Stimulated activated CD4-positive, alpha-beta T cell treated with anti-CD3 and anti-CD28 coated beads, Interleukin-1b, Interleukin-23, amount 100 ng/mL, for 1 hour (primary cell): ENCODE results near the gene GNB1L.

Source experiments
- DNase-seq, 2 donors: peaks; one replicate each; pipeline ENCODE4 v3.0.0-alpha.2; 2020; ENCODE audit warnings: low read depth in 2 of 2

Gene GNB1L

DNA sequence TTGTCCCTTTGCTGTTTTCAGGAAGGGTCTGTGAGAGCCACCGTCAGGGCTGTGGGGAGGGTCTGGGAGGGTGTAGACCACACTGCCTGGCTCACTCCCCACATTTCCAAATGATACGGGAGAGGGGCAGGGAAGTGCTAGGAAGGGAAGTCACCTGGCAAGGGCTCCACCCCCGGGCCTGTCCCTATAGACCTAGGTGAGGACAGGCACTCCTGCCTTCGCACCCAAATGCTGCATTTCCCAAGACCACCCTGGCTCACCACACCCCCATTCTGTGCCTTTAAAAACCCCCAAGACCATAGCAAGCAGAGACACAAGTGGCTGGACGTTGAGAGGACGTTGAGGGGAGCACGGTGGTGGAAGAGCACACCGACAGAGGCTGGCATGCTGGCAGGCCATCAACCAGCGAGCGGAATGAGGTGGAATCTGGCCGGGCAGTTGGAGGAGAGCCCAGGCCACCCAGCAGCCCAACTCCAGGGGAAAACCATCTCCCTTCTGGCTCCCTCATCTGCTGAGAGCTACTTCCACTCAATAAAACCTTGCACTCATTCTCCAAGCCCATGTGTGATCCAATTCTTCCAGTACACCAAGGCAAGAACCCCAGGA is 45.7 kb downstream of the GNB1L start:
- DNase-seq, result no peak

DNA sequence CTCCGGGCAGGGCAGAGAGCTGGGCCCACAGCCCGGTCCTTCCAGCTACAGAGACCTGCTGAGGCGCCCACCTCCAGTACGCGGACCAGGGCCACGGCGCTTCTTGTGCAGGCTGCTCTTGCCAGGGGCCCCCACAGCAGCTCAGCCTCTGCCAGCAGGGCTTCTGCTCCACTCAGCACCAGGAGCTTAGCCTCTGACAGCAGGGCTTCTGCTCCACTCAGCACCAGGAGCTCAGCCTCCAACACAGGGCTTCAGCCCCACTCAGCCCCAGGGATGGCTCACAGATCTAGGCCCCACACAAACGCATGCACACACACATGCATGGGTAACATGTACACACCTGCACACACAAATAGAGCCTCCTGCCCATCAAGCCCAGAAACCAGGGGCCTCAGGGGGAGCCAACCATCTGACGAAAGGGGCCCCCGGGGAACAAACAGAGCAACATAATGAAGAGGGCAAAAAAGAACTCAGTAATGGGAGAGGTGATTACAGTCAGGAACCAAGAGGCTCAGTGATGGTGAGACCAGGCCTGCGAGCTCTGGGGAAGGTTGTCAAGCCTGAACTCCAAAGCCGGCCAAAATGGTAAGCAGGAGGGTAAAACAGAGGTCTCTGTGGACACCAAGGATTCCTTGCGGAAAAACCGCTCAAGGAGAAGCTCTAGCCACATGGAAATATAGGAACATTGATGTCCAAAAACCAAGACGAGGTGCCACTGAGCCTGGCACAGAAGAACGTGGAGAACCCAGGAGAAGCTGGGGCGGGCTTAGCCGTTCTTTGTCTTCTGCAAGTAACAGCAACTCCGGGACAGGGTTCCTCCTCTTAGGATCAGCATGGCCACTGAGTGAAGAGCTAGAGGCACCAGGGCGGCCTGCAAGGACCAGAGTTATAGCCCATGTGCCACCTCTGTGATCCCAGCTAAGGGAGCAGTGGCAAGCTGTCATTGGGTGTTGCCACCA is 46.5 kb downstream of the GNB1L start:
- DNase-seq, result no peak

DNA sequence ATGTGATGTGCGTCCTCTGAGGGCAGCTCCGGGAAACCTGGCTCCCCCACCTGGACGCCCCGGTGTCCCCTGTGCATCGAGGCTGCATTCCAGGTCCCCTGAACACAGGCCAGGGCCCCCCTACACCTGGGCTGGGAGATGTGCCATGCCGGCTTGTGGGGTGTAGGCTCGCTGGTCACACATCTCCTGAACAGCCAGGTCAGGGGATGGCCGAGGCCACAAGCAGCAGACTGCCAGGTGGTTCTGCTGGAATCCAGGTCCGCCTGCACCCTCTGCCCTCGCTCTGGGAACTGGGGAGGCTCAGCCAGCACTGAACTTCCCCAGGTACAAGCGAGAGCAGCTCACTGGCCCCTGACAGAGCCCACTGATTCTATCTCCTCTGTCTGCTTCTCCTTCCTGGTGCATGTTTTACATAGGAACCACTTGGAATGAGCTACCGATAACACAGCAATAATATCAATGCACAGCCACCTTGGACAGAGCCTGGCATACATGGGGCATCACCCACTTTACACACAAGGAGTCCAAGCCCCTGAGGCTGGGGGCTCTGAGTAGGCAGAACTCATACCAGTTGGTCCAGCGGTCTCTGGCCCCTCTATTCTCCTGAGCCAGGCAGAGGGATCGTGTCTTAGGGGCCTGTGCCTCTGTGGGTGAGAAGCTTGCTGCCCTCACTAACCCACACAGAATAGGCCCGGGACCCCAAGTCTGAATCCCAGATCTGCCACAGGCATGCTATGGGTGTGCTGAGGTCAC is 47.3 kb downstream of the GNB1L start:
- DNase-seq, result no peak

DNA sequence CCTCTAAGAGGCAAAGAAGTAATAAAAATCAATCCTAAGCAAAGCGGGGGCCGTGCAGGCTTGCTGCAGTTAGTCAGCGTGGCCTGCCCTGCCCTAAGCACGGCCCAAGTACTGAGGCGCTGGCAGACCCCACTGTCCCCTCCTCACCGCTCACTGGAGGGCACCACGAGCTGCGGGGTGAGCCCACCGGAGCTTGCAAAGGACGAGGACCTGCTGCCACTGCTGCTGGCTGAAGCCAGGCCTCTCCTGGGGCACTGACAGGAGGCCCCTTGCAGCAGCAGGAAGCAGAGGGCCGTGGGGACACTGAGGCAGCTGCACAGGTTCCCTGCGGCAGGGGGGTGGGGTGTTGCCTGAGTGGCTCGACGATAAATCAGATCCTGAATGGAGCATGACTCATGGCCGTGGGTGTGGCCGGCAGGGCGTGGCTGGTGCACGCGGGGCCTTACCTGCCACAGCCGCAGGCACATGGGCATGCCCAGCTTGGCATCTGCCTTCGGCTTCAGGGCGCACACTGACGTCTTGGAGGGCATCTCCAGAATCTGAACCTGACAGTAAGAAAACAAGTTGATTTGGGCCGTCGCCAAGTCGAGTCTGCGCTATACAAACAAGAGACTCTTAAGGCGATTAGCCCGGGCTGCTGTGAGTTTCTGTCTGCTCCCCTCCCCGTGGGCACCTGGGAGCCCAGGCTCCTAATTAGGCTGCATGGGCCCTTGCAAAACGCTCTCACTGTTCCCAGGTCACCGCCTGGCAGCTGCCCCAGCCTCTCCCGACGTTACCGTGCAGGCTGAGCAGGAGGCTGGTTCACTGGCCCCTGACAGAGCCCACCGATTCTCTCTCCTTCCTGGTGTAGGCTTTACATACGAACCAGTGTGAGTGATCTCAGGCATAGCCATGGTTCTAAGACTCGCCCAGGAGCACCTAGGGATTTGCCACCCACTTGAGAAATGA is 48.2 kb downstream of the GNB1L start:
- DNase-seq, result no peak

DNA sequence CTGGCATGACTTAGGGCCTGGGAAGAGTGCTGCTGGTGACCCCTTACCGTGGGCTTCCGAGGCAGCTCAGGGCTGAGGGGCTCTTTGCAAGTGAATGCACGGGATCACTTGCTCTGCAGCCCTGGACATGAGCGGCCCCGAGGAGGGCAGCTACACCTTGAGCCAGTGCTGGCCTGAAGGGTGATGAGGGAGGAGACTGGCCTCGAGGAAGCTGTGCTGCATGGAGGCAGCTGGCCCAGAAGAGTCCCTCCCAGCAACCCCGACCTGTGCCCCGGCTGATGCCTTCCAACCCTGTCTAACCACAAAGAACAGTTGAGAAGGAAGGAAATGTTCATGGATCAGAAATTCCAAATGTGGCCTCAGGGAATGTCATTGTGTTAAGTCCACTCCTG is 48.9 kb downstream of the GNB1L start:
- no peak for DNase-seq

DNA sequence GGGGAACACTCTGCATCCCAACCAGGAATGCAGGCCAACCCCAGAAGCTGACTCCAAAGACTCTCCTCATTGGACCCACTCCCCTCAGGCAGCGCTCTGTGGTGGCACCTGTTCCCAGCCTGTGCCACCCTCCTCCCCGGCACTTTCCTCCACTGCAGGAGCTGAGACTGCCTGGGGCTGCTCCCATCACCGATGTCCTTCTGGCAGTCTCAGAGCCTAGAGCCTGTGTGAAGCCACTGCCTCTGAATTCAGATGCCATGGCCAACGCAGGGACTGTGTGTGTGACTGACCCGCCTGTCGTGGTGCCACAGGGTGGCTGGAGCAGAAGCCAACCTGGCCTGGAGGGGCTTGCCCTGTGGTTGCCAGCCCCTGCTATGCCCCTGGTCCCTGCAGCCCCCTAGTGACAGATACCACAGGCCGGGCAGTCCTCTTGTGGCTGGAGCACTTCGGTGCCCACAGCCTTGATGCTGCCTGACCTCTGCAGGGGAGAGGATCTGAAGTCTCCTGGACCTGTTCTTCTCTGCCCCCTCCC is 50.9 kb downstream of the GNB1L start:
- no peak for DNase-seq

DNA sequence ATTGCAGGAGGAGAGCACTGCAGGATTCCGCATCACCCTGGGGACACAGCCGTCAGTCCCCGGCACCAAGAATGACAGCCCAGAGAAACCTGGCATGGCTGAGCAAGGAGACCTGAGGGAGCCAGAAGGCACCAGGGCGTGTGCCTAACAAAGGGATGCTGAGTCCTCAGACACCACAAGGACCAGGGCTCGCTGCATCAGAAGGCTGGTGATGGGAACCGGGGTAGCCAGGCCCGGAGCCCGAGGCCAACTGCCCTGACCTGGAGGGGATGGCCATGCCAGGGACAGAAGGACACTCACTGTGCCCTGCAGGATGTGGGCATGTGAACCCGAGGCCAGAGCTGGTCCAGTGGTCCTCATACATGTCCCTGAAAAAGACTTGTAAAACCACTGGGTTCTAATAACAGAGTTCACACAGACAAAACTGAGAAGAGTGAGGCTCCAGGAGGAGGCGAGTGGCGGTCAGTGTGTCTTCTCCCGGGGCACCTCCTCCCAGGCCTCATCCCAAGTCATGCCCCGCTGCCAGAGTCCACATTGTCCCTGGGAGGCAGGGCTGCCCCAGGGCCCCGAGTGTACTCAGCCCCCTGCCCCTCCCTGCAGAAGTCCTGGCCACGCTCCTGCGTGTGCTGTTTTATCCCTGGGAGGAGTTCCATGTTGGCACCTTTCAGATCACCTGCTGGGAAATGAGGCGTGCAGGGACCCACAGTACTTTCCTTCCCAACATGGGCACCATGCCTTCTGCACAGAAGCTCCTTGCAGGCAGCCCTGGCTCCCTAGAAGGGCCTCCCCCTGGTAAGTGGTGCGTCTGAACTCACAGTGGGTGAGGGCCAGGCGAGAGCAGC is 51.6 kb downstream of the GNB1L start:
- no peak for DNase-seq

DNA sequence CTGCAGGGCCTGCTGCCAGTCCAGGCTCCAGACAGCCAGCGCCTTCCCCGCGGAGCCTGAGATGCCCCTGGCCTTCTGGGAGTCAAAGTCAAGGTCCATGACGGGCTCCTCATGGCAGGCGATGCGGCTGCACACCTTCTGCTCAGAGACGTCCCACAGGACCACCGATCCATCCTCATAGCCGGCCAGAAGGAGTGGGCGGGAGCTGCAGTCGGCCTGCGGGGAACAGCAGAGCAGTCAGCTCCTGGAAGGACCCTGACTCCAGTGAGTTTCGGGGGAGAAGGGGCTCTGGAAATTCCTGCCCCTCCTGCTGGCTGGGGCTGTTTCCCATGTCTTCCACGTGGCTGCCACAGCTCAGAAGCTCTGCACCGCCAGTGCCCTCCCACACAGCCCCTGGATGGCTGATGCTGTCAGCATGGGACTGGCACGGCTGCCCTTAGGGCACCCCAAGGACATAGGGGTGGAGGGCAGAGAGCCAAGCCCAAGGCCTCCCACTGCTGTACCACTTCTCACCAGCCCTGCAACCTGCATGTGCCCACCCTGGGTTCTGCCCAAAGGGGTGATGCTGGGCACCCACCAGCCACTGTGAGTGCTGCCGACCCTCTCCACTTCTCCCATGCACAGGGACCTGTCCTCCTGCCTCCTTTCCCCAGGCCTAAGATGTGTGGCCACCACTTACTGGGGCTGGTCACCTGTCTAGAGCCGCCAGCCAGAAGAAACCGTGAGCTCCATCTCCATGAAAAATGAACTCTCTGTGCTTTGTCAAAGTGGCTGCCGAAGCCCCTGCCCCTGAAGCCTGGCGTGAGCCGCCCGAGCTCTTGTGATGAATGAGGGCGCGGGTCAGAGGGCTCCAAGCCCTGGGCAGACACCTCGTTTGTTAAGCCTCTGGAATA is 52.4 kb downstream of the GNB1L start:
- DNase-seq, result no peak

DNA sequence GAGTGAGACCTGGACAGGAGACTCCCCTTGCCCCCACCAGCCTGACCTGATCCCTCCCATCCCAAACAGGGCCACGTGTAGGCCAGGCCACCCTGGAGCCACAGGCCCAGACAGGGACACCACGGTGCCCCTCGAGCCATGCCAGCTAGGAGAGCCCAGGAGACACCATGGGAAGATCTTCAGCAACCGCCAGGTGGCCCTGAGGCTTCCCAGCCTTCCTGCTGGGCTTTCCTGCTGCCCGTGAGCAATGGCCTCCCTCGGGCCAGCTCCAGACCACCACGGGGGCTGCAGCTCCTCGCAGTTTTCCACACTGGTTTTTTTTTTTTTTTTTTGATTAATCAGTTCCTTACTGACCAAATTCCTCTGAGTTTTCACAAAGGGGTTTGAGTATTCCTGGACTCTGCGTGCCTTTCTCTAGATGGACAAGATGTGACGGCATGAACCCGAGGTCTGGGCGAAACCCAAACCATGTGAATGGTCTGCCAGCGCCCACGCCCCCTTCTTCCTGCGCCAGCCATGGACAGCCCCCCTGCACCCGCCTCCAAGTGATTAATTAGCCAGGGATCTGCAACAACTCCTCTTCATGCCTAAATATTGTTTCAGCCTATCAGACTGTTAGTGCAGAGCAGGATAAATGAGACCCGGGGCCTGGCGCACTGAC is 53.2 kb downstream of the GNB1L start:
- DNase-seq, result no peak

DNA sequence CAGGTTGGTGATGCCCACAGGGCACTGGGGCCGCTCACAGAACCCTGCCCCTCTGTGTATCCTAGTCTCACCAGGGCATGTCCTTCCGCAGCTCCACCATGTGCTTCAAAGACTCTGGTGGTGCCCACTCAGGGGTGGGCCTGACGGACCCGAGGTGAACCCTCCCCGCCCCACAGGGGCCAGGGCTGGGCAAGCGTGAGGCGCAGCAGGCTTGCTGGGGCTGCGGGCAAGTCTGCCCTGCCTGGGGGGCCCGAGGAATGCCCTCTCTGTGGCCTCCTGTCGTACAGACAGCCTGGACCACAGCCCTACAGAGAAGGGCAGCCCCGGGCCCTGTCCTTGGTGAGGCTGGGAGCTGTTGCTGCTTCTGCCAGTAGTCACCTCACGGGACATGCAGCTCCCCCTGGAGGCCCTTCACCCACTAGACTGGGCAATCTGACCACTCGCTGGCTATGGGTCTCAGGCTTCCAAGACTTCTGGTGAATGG is 53.9 kb downstream of the GNB1L start:
- no peak for DNase-seq

DNA sequence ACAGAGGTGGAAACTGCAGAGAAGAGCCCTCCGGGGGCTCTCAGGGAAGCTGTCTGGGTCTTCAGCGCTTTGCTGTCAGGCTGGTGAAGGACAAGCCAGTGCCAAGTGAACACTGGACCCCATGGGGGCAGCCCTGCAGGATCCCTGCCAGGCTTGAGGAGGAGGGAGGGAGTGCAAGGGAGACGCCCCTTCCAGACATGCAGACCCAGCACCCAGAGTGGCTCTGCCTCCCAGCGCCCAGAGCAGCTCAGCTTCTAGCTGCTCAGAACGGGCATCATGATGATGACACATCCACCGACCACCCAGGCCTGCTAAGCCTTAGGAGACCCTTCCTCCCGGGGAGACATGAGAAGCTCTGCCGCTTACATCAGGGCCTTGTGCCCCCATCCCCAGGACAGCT is 54.4 kb downstream of the GNB1L start:
- no peak for DNase-seq

DNA sequence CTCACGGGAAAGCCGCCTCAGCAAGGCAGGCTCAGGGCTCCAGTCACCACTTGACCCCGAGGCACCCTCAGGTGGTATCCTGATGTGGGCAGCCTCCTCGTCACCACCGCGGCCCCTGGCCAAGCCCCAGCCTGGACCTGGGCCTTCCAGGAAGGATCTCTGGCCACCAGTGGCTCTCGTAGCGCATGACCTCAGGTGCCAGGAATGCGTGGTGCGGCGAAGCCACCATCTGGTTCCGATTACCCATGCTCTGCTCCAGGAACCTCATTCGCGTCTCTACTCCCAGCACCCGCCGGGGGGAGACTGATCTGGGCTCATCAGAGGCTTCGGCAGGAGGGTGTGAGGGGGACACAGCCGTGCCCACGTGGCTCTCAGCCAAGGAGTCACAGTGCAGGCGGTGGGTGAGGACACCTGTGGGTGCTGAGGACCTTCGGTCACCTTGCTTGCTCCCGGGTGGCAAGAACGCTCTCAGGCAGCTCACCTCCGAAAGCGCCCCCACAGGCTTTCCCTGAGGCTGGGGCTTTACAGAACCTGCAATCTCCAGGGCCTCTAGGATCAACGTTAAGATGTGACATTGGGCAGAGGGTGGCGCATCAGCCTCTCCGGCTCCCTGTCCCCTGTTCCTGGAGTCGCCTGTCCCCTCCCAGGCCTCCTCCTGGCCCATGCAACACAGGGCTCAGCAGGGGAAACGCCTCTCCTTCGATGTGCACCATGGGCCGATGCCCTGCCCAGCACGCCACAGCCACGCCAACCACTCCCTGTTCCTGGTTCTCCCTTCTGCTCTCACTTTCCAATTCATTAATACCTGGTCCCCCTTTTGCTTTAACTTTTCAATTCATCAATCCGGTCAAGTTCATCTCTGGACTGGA is 55.1 kb downstream of the GNB1L start:
- DNase-seq, result no peak

DNA sequence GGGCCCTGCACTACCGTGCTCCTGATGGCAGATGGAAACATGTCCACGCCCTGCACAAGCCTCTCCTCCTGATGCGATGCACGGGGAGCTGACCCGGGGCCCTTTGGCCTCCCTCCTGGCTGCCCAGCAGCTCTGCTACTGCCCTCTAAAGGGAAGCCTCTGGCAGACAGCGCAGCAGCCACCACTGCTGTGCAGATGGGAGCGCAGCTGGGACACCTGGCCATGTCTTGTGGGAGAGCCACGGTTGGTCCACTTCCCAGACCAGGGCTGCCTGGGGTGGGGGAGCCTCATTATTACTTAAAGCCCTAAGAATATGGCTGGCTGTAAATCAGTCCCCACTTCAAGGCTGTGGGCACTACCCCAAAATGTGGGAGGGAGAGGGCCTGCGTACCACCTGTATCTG is 55.8 kb downstream of the GNB1L start:
- no peak for DNase-seq

DNA sequence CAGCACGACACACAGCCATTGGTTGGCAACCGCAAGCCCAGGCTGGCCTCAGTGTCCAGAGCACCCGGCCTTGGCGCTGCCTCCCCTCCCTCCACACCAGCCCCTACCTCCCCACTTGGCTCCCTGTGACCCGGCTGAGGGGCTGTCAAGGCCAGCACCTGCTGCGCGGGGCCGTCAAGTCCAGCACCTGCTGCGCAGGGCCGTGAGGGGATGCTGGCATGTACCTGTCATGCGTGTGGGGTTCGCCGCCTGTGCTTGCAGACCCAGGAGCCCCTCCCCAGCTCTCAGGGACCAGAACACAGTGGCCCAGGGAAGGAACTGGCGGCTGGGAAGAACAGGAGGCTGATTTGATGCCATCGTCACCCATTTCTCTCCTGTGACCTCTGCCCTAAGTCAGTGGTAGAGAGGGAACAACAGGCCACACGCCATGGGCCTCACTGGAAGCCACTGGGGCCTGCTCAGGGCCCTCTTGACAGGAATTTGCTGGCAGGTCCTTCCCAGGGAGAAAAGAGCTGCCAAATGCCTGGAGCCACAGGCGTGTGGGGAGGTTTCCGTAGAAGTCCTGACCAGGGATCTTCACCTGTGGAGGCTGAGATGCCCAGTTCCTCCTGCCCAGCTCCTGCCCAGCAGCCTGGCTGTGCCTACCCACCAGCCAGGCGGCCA is 56.5 kb downstream of the GNB1L start:
- no peak for DNase-seq

DNA sequence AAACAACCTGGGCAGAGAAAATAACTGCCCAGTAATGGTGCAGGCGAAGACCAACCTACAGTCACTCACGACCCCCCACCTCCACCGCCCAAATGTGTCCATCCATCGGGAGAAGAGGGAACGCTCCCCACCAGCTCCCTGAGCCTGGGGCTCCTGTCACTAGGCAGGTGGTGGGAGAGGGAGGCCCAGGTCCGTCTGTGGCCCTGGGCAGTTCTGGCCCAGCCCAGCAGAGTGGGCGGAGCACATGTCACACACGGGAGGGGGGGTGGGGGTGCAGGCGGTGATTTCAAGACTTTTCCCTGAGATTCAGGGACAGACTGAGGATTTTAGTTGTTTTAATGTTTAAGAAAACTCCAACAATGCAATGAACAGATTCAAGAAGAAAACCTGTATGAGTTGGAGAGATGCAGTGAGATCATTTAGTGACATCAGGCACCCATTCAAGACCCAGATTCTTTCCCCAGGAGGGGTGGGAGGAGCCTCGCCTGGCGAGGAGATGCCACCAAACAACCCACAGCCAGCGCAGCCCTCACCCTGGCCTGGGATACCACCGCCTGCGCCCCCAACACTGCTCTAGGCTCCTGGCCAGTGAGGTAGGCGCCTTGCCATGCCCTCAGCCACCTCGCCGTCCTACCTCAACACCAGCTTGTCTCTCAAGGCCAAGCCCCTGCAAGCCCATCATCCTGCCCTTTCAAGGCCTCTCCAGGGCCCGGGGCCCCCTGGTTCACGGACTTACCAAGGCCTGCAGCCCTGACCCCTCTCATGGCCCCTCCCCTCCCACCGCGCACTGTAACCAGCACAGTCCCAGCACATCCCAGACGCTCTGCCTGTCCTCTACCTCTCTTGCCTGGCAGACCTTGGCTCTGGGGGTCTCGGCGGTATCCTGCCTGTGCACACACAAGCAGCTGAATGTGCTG is 57.3 kb downstream of the GNB1L start:
- no peak for DNase-seq

DNA sequence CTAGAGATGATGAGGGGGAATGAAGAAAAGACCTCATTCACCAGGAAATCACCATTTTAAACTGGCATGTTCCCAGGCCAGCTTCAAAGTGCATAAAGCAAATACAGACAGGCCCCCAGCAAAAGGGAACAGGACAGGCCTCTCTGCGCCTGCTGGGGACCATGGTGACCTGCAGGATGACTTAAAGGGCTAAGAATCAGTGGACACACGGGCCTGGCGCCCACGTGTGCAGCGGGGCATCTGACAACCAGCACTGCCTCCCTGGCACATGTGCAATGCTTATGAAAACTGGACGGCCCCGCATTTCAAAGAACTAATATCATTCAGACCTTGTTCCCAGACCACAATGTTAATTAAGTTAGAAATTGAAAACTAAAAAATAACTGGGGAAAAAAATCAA is 58.5 kb downstream of the GNB1L start:
- no peak for DNase-seq
